HUDEP-2 (cell line): ENCODE data around the gene NMNAT2.

ENCODE experiments used
- DNase-seq, 76 experiments: peaks; one replicate each; lab custom pipeline; 2025; ENCODE audit not compliant: unreplicated experiment in 76 of 76; lab: John Stamatoyannopoulos, UW

The NMNAT2 gene

GRCh38 chr1:183273300-183273699 is 144.9 kb downstream of the NMNAT2 start:
- no peak for DNase-seq

GRCh38 chr1:183272390-183272848 is 145.8 kb downstream of the NMNAT2 start:
- no peak for DNase-seq

DNA sequence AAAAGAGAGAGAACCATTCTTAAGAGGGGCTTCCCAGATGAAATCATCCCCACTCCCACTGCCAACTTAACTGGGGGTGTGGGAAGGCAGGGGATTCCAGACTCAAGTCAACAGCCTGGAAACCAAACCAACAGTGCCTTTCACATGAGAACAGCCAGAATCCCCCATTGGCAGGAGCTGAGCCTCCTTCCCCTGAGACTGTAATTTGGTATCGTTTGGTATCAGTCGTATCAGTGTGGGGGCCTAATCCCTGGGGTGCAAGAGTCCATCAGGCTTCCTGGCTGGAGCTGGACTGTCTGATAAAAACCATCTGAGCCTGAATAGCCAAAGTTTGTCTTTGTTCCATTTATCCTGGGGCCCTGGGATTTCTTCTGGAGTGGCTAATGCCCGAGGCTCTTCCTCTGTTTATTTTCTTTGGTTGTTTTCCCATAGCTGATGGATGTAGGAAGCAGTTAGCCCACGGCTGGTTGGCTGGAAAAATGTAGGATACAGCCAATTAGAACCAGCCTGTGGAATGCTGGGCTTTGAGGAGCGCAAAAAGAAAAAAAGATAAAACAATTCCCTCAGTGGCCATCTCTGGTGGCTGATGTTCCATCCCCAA is 147.5 kb downstream of the NMNAT2 start:
- DNase-seq, result no peak

GRCh38 chr1:183267646-183268431 is 150.3 kb downstream of the NMNAT2 start:
- no peak for DNase-seq

- DNase-seq, result no peak
Observed at GRCh38 chr1:183263886-183264602, 154.1 kb downstream of the NMNAT2 start.

- no peak for DNase-seq
Observed at GRCh38 chr1:183262628-183263200, 155.5 kb downstream of the NMNAT2 start.

DNA sequence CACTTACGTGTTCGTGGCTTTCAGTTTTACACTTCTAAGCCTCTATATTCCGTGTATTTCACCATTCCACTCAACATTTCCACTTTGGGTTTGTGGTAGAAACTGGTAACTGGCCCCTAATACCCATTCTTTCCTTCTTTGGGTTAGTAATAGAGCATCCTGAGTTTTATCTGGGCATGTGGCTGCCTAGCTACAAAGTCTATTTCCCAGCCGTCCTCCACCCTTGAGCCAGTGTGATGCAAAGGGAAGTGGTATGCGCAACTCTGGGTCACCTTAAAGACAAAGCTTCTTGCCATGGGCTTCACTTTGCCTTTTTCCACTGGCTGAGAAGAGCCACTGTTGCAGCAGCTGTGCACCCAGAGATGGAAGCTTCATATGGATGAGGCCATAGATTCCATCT is 158.3 kb downstream of the NMNAT2 start:
- DNase-seq, result no peak

GRCh38 chr1:183255073-183255472 is 163.1 kb downstream of the NMNAT2 start:
- DNase-seq, result no peak

GRCh38 chr1:183251959-183252450 is 166.2 kb downstream of the NMNAT2 start:
- no peak for DNase-seq

GRCh38 chr1:183251101-183251958 is 166.8 kb downstream of the NMNAT2 start:
- no peak for DNase-seq

- no peak for DNase-seq
Observed at GRCh38 chr1:183249941-183250452, 168.2 kb downstream of the NMNAT2 start.

GRCh38 chr1:183248989-183249691 is 169.0 kb downstream of the NMNAT2 start:
- no peak for DNase-seq

- no peak for DNase-seq
Observed at GRCh38 chr1:183247931-183248330, 170.2 kb downstream of the NMNAT2 start.

GRCh38 chr1:183247484-183247883 is 170.7 kb downstream of the NMNAT2 start:
- DNase-seq, result no peak

DNA sequence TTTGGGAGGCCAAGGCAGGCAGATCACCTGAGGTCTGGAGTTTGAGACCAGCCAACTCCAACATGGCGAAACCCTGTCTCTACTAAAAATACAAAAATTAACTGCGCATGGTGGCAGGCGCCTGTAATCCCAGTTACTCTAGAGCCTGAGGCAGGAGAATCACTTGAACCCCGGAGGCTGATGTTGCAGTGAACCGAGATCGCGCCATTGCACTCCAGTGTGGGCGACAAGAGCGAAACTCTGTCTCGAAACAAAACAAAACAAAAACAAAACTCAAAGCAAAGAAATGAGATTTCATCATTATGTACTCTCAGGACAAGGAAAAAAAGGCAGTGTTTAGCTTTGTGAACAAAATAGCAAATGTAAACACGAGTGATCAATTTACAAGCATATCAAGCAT is 171.1 kb downstream of the NMNAT2 start:
- no peak for DNase-seq

DNA sequence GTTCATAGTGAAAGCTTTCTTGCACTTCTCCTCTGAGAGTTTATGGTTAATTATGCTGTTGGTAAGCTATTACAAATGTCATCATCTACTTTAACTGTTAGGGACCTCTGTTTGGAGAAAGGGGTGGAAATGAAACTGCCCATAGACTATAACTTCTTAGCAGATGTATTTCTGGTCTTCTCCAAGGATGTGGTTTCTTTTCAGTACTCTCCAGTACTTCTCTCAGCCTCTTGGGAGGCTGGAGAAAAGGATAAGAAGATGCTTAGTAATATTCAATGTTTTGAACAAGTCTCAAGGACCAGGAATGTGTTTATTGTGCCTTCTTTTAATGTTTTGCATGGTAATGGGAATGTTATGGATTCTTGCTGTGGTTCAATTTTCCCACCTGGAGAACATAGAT is 171.7 kb downstream of the NMNAT2 start:
- no peak for DNase-seq

DNA sequence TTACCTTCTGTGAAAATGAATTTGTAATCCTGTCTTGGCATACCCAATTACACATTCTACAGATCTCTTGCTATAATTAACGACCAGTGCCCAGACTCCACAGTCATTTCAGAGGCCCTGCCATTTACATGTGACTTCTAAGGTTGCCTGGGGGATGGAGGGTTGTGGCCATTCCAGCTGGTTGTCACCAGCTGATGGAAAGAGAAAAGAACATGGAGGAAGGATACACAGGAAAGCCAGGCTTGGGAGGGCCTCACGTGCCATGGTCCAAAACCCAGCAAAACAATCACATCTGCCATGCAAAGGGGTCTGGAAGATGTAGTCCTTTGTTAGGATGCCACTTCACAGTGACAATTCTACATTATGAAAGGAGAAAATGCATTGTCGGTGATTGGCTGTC is 172.8 kb downstream of the NMNAT2 start:
- DNase-seq, result no peak

DNA sequence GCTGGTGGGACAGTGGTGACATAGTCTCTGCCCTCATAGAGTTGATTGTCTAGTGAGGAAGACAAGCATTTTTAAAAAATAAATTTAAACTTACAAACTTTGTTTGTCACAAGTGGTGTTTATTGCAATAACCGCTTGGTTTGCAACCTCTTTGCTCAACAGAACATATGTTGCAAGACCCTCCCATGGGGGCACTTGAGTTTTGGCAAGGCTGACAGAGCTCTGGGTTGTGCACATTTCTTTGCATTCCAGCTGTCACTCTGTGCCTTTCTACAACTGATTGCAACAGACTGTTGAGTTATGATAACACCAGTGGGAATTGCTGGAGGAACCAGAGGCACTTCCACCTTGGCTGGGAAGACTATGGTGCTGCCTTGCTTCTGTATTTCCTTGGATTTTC is 173.7 kb downstream of the NMNAT2 start:
- DNase-seq, result no peak
